ENCODE results near the gene ZNF525. TPM values are rescaled to one million over a fixed set of nuclear protein-coding genes. Genes with fewer than 3 reads are reported as not detected.

Gene ZNF525
- total RNA-seq, 1 donor from 2014 or later = 6.4 TPM

- TF ChIP-seq POLR2AphosphoS5 (IDR thresholded peaks at IDR 0.05; ENCODE audit: insufficient read depth in 1 of 2, low read depth in 1 of 2) (peak in 1 of 2 donors; percentile 48), CTCF (IDR thresholded peaks at IDR 0.05) (no peak)
- Histone ChIP-seq H3K27me3 (no peaks in the 10 kb centered on the region), H3K9me3 (no peaks in the 10 kb centered on the region), H3K4me3 (peak overlapping the region; percentile 54 to 65), H3K36me3 (no peaks in the 10 kb centered on the region), H3K27ac (peak overlapping the region; percentile 69), H3K4me1 (peaks cover 6% of the 10 kb centered on the region)
- intact Hi-C loops (cut with DNase I) = no loop called here
- DNase-seq (ENCODE audit: extremely low spot score in 2 of 2) = no peak
These were observed 491 bp downstream of the ZNF525 start for GRCh38 chr19:53365899-53366493.

GRCh38 chr19:53372196-53372595 is 6.7 kb downstream of the ZNF525 start:
- Histone ChIP-seq H3K9me3 (no peaks in the 10 kb centered on the region), H3K4me3 (no peak overlapping the region), H3K36me3 (peaks cover 0 to 28% of the 10 kb centered on the region in 2 donors), H3K27me3 (no peaks in the 10 kb centered on the region), H3K27ac (no peak overlapping the region), H3K4me1 (no peaks in the 10 kb centered on the region)
- intact Hi-C loops (cut with DNase I) = no loop called here
- no peak for DNase-seq (ENCODE audit: extremely low spot score in 2 of 2)
- TF ChIP-seq CTCF (IDR thresholded peaks at IDR 0.05) (no peak), POLR2AphosphoS5 (IDR thresholded peaks at IDR 0.05; ENCODE audit: insufficient read depth in 1 of 2, low read depth in 1 of 2) (no peak), POLR2A (IDR thresholded peaks at IDR 0.05) (no peak)

- H3K4me3 ChIP-seq = no peak overlapping the region
- H3K36me3 ChIP-seq = peaks cover 0 to 49% of the 10 kb centered on the region in 2 donors
- H3K9me3 ChIP-seq = no peaks in the 10 kb centered on the region
- no peaks in the 10 kb centered on the region for H3K27me3 ChIP-seq
- TF ChIP-seq POLR2A (IDR thresholded peaks at IDR 0.05) (no peak), CTCF (IDR thresholded peaks at IDR 0.05) (no peak), POLR2AphosphoS5 (IDR thresholded peaks at IDR 0.05; ENCODE audit: insufficient read depth in 1 of 2, low read depth in 1 of 2) (no peak)
- intact Hi-C loops (cut with DNase I) = no loop called here
- no peak overlapping the region for H3K27ac ChIP-seq
- H3K4me1 ChIP-seq = no peaks in the 10 kb centered on the region
- DNase-seq (ENCODE audit: extremely low spot score in 2 of 2) = no peak
These were observed 8.8 kb downstream of the ZNF525 start for GRCh38 chr19:53374288-53374687.

- DNase-seq (ENCODE audit: extremely low spot score in 2 of 2) = no peak
- no peak for TF ChIP-seq POLR2A (IDR thresholded peaks at IDR 0.05)
- TF ChIP-seq CTCF (IDR thresholded peaks at IDR 0.05) = no peak
- TF ChIP-seq POLR2AphosphoS5 (IDR thresholded peaks at IDR 0.05; ENCODE audit: insufficient read depth in 1 of 2, low read depth in 1 of 2) = no peak
- Histone ChIP-seq H3K9me3 (no peaks in the 10 kb centered on the region), H3K27me3 (no peaks in the 10 kb centered on the region), H3K4me1 (no peaks in the 10 kb centered on the region), H3K27ac (no peak overlapping the region), H3K36me3 (peaks cover 0 to 54% of the 10 kb centered on the region in 2 donors), H3K4me3 (no peak overlapping the region)
- intact Hi-C loops (cut with DNase I) = no loop called here
These were observed 9.2 kb downstream of the ZNF525 start for GRCh38 chr19:53374743-53375142.

GRCh38 chr19:53381376-53381775 is 15.9 kb downstream of the ZNF525 start:
- H3K4me3 ChIP-seq = no peak overlapping the region
- H3K36me3 ChIP-seq = peaks cover 0 to 54% of the 10 kb centered on the region in 2 donors
- H3K27ac ChIP-seq = no peak overlapping the region
- intact Hi-C loops (cut with DNase I) = no loop called here
- no peak for TF ChIP-seq POLR2AphosphoS5 (IDR thresholded peaks at IDR 0.05; ENCODE audit: insufficient read depth in 1 of 2, low read depth in 1 of 2)
- TF ChIP-seq CTCF (IDR thresholded peaks at IDR 0.05) = no peak
- TF ChIP-seq POLR2A (IDR thresholded peaks at IDR 0.05) = no peak
- DNase-seq (ENCODE audit: extremely low spot score in 2 of 2) = no peak
- peaks cover 13% of the 10 kb centered on the region for H3K9me3 ChIP-seq
- no peaks in the 10 kb centered on the region for H3K4me1 ChIP-seq
- H3K27me3 ChIP-seq = no peaks in the 10 kb centered on the region
